Inferior parietal cortex (tissue), 1 donor: Measurements from ENCODE around the gene CEP43.

Experiments used
- DNase-seq: peaks from one replicate; pipeline ENCODE4 v3.0.0-alpha.2; 2016; ENCODE audit errors: extremely low spot score

The CEP43 gene

GRCh38 chr6:166966268-166966667 is 32.9 kb upstream of the CEP43 start:
- DNase-seq, result no peak

- DNase-seq, result no peak
These were observed 29.7 kb upstream of the CEP43 start for GRCh38 chr6:166969390-166970002.

GRCh38 chr6:166970091-166970490 is 29.1 kb upstream of the CEP43 start:
- DNase-seq, result no peak

- DNase-seq, result no peak
These were observed 28.4 kb upstream of the CEP43 start for GRCh38 chr6:166970776-166971175.

GRCh38 chr6:166971271-166971670 is 27.9 kb upstream of the CEP43 start:
- DNase-seq, result no peak

- no peak for DNase-seq
These were observed 27.1 kb upstream of the CEP43 start for GRCh38 chr6:166972101-166972500.

- DNase-seq, result no peak
These were observed 22.6 kb upstream of the CEP43 start for GRCh38 chr6:166976636-166977035.

DNA sequence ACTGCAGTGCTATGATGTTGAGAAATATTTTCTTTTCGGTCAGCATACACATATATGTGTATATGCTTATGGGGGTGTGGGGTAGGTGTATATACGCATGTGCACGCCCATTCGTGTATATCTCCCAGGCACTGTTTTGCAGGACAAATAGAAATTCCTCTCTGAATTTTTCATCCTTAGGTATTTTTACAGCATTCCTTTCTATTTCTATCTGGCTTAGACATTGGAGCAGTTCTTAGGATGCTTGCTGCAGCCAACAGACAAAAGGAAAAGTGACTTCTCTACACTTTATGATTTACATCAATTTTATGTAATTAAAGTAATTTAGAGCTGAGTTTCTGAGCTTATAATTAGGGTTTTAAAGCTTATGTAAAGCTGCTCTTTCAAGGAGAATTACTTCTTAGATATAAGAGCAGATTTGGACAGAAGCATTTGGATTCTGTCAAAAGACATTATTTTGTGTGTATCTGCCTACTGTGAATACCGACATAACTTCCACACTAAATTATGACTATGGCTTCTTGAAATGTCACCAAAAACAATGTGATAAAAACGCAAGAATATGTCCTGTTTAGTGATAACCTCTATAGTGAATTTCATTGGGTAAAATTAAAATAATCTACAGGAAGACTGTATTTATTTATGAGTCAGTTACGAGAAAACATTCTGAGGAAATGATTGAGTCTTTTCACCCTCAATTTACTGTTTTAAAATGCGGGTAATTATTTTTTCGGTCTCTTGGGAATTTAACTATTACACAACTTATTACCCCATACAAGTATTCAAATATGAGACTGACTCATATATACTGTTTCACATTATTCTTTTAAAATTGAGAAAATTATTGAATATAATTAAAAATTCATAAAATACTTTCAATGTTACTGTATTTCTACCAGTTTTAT is 21.3 kb upstream of the CEP43 start:
- DNase-seq, result no peak

GRCh38 chr6:166980738-166981137 is 18.5 kb upstream of the CEP43 start:
- DNase-seq, result no peak

DNA sequence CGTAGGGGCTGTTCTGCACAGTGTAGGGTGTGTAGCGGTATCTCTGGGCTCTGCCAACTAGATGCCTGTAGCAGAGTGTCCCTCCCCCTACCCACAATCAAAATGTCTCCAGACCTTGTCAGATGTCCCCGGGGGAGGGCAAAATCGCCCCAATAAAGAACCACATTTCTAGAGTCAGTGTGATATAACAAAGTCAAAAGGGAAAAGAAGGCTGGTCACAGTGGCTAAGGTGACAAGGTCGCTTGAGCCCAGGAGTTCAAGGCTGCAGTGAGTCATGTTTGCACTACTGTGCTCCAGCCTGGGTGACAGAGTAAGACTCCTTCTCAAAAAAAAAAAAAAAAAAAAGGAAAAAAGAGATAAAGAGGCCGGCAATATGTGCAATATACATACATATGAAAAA is 11.7 kb upstream of the CEP43 start:
- no peak for DNase-seq

GRCh38 chr6:166987930-166988329 is 11.3 kb upstream of the CEP43 start:
- DNase-seq, result no peak

GRCh38 chr6:166988674-166989201 is 10.5 kb upstream of the CEP43 start:
- no peak for DNase-seq

- peak; percentile 64 for DNase-seq
These were observed 9.7 kb upstream of the CEP43 start for GRCh38 chr6:166989427-166990032.

DNA sequence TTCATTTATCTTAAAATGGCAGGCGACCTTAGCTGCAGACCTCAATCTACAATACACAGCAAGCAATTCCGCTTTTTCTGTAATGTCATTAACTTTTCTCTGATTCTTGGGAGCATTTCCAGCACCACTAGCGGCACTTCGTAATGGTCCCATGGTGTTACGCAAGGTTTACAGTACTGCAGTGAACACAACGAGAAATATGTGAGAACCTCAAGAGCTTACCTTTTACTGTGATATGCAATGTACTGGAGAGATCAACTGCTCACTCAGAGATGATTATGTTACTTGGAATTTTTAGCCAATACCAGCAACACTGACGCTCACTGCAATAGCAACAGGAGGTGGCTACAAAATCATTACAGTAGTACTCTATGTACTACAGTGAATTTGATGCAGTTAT is 2.8 kb upstream of the CEP43 start:
- DNase-seq, result no peak

- DNase-seq, result no peak
These were observed 1.8 kb upstream of the CEP43 start for GRCh38 chr6:166997348-166997747.

- peak; percentile 49 for DNase-seq
These were observed 1.4 kb upstream of the CEP43 start for GRCh38 chr6:166997768-166998255.

- DNase-seq, result no peak
These were observed 697 bp upstream of the CEP43 start for GRCh38 chr6:166998256-166999144.

DNA sequence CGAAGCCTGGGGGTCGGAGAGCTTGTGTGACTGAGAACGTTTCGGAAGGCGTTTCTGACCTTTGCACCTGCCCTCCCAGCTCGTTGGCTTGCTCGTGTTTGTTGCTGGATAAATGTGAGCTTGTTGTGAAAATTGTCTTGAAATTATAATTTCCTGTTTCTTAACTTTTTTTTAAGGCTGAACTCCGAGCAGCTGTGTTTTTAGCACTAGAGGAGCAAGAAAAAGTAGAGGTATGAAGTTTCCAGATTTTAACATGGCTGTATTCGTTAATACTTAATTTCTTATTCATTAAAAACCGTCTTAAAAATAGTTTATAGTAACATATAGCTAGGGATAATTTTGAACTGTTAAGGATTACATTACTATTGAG is 672 bp downstream of the CEP43 start:
- no peak for DNase-seq

DNA sequence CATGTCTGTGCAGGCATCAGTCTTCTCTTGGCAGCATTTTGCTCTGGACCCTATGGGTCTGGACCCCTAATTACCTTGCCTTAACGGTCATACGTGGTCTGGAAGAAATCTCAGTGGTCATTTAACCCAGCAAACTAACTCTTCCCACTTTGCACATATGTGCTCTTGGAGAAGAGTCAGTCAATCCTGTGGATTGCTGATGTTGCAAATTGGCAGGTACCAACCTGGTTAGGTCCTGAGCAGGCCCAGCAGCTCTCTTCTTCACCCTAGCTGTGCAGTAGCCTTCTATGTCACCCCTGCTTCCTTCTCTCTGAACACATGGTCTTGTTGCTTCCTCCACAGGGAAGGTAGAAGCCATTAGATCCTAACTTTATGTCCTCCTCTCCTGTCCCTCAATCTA is 1.6 kb downstream of the CEP43 start:
- DNase-seq, result no peak

GRCh38 chr6:167005350-167006159 is 6.4 kb downstream of the CEP43 start:
- DNase-seq, result no peak

GRCh38 chr6:167007985-167008384 is 8.8 kb downstream of the CEP43 start:
- DNase-seq, result no peak
